Ovary (tissue), 3 donors: ENCODE measurements around the gene NLN.

Experiments
- CTCF ChIP-seq, 3 donors: fragments of 450-650 bp in 2 of 3; fragments of 200-600 bp in 1 of 3; IDR thresholded peaks; one replicate each; pipeline versions ENCODE4 v1.5.1 to v1.8.0; 2016 to 2022; ENCODE audit warnings: antibody characterized with exemption in 3 of 3, mild to moderate bottlenecking in 1 of 3
- EP300 ChIP-seq: sonication (generic); formaldehyde crosslinking; IDR thresholded peaks from one replicate; pipeline ENCODE4 v1.6.1; 2017; ENCODE audit warnings: antibody characterized with exemption
- POLR2A ChIP-seq: fragments of 450-650 bp; IDR thresholded peaks from one replicate; pipeline ENCODE4 v1.6.1; 2017; ENCODE audit warnings: antibody characterized with exemption, mild to moderate bottlenecking, moderate library complexity
- donor health status: DM: no; HTN: no; CAD: no.

GRCh38 chr5:65871182-65871581, 149.2 kb downstream of the NLN start:
- no peak for TF ChIP-seq CTCF (IDR thresholded peaks at IDR 0.05)
- no peak for TF ChIP-seq POLR2A
- no peak for TF ChIP-seq EP300
